Hepatocyte (in vitro differentiated cells): ENCODE measurements around the gene MARCHF5.

Experiments
- CTCF ChIP-seq: fragments of 200-600 bp; sonication (generic); IDR thresholded peaks from 2 replicates; pipeline ENCODE4 v1.5.1; 2016; ENCODE audit warnings: antibody characterized with exemption, mild to moderate bottlenecking; ENCODE audit not compliant: poor library complexity
- EZH2 ChIP-seq: fragments of 200-600 bp; sonication (generic); IDR thresholded peaks from 2 replicates; pipeline ENCODE4 v1.6.1; 2016; ENCODE audit warnings: antibody characterized with exemption, mild to moderate bottlenecking, borderline replicate concordance
- EZH2phosphoT487 ChIP-seq: fragments of 200-600 bp; sonication (generic); IDR thresholded peaks from one replicate; pipeline ENCODE4 v1.6.1; 2018; ENCODE audit warnings: antibody characterized with exemption, mild to moderate bottlenecking, low read depth, moderate library complexity; ENCODE audit not compliant: unreplicated experiment, severe bottlenecking

- TF ChIP-seq CTCF (no peak), EZH2 (no peak), EZH2phosphoT487 (no peak)
Measured at GRCh38 chr10:92298487-92298886, 7.5 kb downstream of the MARCHF5 start.
